Endothelial cell of umbilical vein (primary cell): Measurements from ENCODE around the gene KDM7A. TPM values are rescaled to one million over a fixed set of nuclear protein-coding genes. Genes with fewer than 3 reads are reported as not detected.

Experiments used
- BruUV-seq: library from RNA; stranded (reverse); fragments of 400-500 nt; replicated peaks from 2 replicates; lab custom pipeline; 2021; lab: Mats Ljungman, UMichigan
- CTCF ChIA-PET: fragments of 300-600, 350-600 bp; sonication (Branson Sonifier 250); formaldehyde crosslinking; loops from one replicate; lab custom pipeline; 2021; ENCODE audit warnings: antibody characterized with exemption, inconsistent platforms; lab: Charles Lee
- POLR2A ChIA-PET: fragments of 300-600, 350-600 bp; sonication (Branson Sonifier 250); formaldehyde crosslinking; loops from one replicate; lab custom pipeline; 2021; ENCODE audit warnings: antibody characterized with exemption, inconsistent platforms; lab: Charles Lee
- DNase-seq: peaks from one replicate; pipeline ENCODE4 v3.0.0-alpha.2; 2011; ENCODE audit warnings: low read depth, low spot score
- FAIRE-seq: peaks from 2 replicates; lab custom pipeline; 2011; peaks lifted over from hg19 to GRCh38; lab: Jason Lieb, UNC
- H2AFZ ChIP-seq: 2 replicates; pipeline ENCODE4 v1.6.0; 2012; ENCODE audit warnings: low read depth, low read length, control low read depth, inconsistent platforms
- H3K27ac ChIP-seq: 2 replicates; pipeline ENCODE4 v1.5.1; 2011; ENCODE audit warnings: low read depth, mild to moderate bottlenecking, control low read depth, low read length, moderate library complexity; ENCODE audit not compliant: insufficient read depth
- H3K27me3 ChIP-seq, 2 experiments: 2 replicates each; pipeline versions ENCODE4 v1.6.0 to v1.6.1; 2011; ENCODE audit warnings: low read length in 2 of 2, mixed read lengths in 1 of 2; ENCODE audit not compliant: control insufficient read depth in 2 of 2, insufficient read depth in 2 of 2
- H3K36me3 ChIP-seq, 2 experiments: 2 replicates in 1 of 2; 3 replicates in 1 of 2; pipeline ENCODE4 v1.5.1; 2011; ENCODE audit warnings: low read length in 2 of 2, mild to moderate bottlenecking in 1 of 2, moderate library complexity in 1 of 2; ENCODE audit not compliant: control insufficient read depth in 2 of 2, insufficient read depth in 2 of 2; ENCODE audit errors: extremely low read depth in 1 of 2
- H3K4me1 ChIP-seq: 3 replicates; pipeline ENCODE4 v1.5.1; 2011; ENCODE audit warnings: mild to moderate bottlenecking, low read length; ENCODE audit not compliant: control insufficient read depth, insufficient read depth; ENCODE audit errors: extremely low read depth
- H3K4me2 ChIP-seq: 2 replicates; pipeline ENCODE4 v1.6.1; 2011; ENCODE audit warnings: low read length, control low read depth, mixed read lengths; ENCODE audit not compliant: insufficient read depth
- H3K4me3 ChIP-seq, 3 experiments: fragments of 200-600 bp in 1 of 3; sonication (generic), shearing (Covaris generic) in 1 of 3; replicated peaks in 1 of 3; 2 replicates each; pipeline ENCODE4 v1.5.1; 2011 to 2016; ENCODE audit warnings: control low read depth in 3 of 3, low read length in 3 of 3, mild to moderate bottlenecking in 2 of 3, inconsistent platforms in 1 of 3, low read depth in 1 of 3, moderate library complexity in 1 of 3; ENCODE audit not compliant: insufficient read depth in 1 of 3
- H3K79me2 ChIP-seq: 2 replicates; pipeline ENCODE4 v1.6.0; 2012; ENCODE audit warnings: low read length, inconsistent platforms; ENCODE audit not compliant: control insufficient read depth, insufficient read depth
- H3K9ac ChIP-seq: replicated peaks from 2 replicates; pipeline ENCODE3; 2011; ENCODE audit warnings: low read length, control low read depth; ENCODE audit not compliant: insufficient read depth; ENCODE audit errors: extremely low read depth
- H3K9me1 ChIP-seq: replicated peaks from 3 replicates; pipeline ENCODE4 v1.6.0; 2011; ENCODE audit warnings: mild to moderate bottlenecking, low read length; ENCODE audit not compliant: control insufficient read depth, insufficient read depth; ENCODE audit errors: extremely low read depth
- H3K9me3 ChIP-seq: replicated peaks from 2 replicates; pipeline ENCODE4 v1.5.1; 2012; ENCODE audit warnings: low read length, inconsistent platforms; ENCODE audit not compliant: control insufficient read depth, insufficient read depth
- H4K20me1 ChIP-seq: replicated peaks from 2 replicates; pipeline ENCODE3; 2011; ENCODE audit warnings: mild to moderate bottlenecking, low read length; ENCODE audit not compliant: control insufficient read depth, insufficient read depth; ENCODE audit errors: extremely low read depth
- EZH2 ChIP-seq: IDR thresholded peaks from 2 replicates; pipeline ENCODE4 v1.6.1; 2012; ENCODE audit warnings: borderline replicate concordance, low read depth, mild to moderate bottlenecking, moderate library complexity, low read length, inconsistent platforms; ENCODE audit not compliant: severe bottlenecking
- FOS ChIP-seq: IDR thresholded peaks from 2 replicates; pipeline ENCODE4 v1.6.1; 2011; ENCODE audit warnings: mild to moderate bottlenecking, low read length, moderate library complexity, borderline replicate concordance; ENCODE audit not compliant: insufficient read depth
- GATA2 ChIP-seq: IDR thresholded peaks from 2 replicates; pipeline ENCODE4 v1.7.0; 2011; ENCODE audit warnings: low read depth, mild to moderate bottlenecking, moderate library complexity, mixed read lengths, low read length; ENCODE audit not compliant: insufficient read length, insufficient read depth
- JUN ChIP-seq: IDR thresholded peaks from 2 replicates; pipeline ENCODE4 v1.6.1; 2011; ENCODE audit warnings: borderline replicate concordance, low read depth; ENCODE audit not compliant: insufficient read length, insufficient read depth
- MYC ChIP-seq: IDR thresholded peaks from one replicate; pipeline ENCODE4 v1.6.1; 2011; ENCODE audit warnings: mild to moderate bottlenecking, low read depth, low read length
- POLR2A ChIP-seq: IDR thresholded peaks from 2 replicates; pipeline ENCODE4 v1.6.1; 2012; ENCODE audit warnings: low read depth, mild to moderate bottlenecking, control low read depth, low read length
- POLR2AphosphoS5 ChIP-seq: IDR thresholded peaks from 2 replicates; pipeline ENCODE4 v1.6.1; 2012; ENCODE audit warnings: low read depth, mild to moderate bottlenecking, control low read depth, low read length, moderate library complexity; ENCODE audit not compliant: insufficient read depth
- dilution Hi-C: fragments of 300-500 bp; cut with MboI; formaldehyde crosslinking; loops from one replicate; pipeline ENCODE4 v1.15.0; 2019; ENCODE audit warnings: low sequenced_read_pairs; ENCODE audit not compliant: extremely low pct_ligation_motif_present
- intact Hi-C: fragments of 100-400 bp; cut with micrococcal nuclease; formaldehyde crosslinking; loops from one replicate; pipeline ENCODE4 v1.10.0; 2022
- polyA plus RNA-seq, 4 experiments: library from polyadenylated mRNA; depleted of rRNA in 3 of 4; stranded (reverse) in 3 of 4; unstranded in 1 of 4; fragments of >200 nt; gene quantifications; 2 replicates each; pipeline versions ENCODE4 v1.2.1 to v1.2.3, GENCODE V29; 2011 to 2012; ENCODE audit warnings: missing spikeins in 1 of 4
- total RNA-seq: library from RNA; stranded (reverse); gene quantifications from 2 replicates; pipeline ENCODE4 v1.2.3, GENCODE V29; 2021
- TF ChIP-seq, protein P1 (sequence below): IDR thresholded peaks from 2 replicates; pipeline ENCODE4 v1.6.1; 2011; ENCODE audit not compliant: insufficient read depth, insufficient read length
- TF ChIP-seq, protein P2 (sequence below), 2 donors: IDR thresholded peaks; 1 replicate in 1 of 2; 2 replicates in 1 of 2; pipeline ENCODE4 v1.5.1; 2011; ENCODE audit warnings: low read length in 2 of 2, mild to moderate bottlenecking in 2 of 2, moderate library complexity in 2 of 2, control low read depth in 1 of 2, inconsistent platforms in 1 of 2, low read depth in 1 of 2; ENCODE audit not compliant: insufficient read depth in 1 of 2; ENCODE audit errors: extremely low read depth in 1 of 2

The KDM7A gene
- total and polyA plus RNA-seq, 2 donors (not counting 3 experiments of a cell fraction or from before 2014, with no cell fraction given) = 2.4 to 7.3 TPM

DNA sequence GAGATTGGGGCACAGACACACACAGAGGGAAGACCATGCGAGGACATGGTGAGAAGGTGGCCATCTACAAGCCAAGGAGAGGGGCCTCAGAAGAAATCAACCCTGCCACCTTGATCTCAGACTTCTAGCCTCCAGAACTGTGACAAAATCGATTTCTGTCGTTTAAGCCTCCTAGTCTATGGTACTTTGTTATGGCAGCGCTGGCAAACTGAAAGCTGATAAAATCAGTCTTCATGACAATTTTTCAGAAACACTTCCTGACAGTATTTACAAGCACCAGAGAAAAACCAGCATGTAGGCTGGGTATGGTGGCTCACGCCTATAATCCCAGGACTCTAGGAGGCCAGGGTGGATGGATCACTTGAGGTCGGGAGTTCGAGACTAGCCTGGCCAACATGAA lies 118.3 kb downstream of the KDM7A start:
- BruUV-seq = no TSS peak
- intact Hi-C loops = no loop called here
- ChIA-PET CTCF (interaction anchor here (0.6 to 10.0 kb wide), 8 partner anchors 9 to 457 kb away, joined by 3 to 66 read pairs (median 5); no protein-coding TSS in a partner anchor), POLR2A (interaction anchor here (1.5 kb wide), 1 partner anchor 16 kb away, joined by 4 read pairs; no protein-coding TSS in a partner anchor)
- FAIRE-seq (no peak), DNase-seq (no peak)
- H3K4me2 ChIP-seq = no peak overlapping the region
- no peak overlapping the region for H3K9ac ChIP-seq
- no peaks in the 10 kb centered on the region for H3K9me3 ChIP-seq
- H3K27me3 ChIP-seq = no peaks in the 10 kb centered on the region
- H2AFZ ChIP-seq = no peak overlapping the region
- H3K4me3 ChIP-seq = no peak overlapping the region
- H4K20me1 ChIP-seq = no peaks in the 10 kb centered on the region
- H3K9me1 ChIP-seq = no peaks in the 10 kb centered on the region
- H3K36me3 ChIP-seq = peaks cover 8 to 13% of the 10 kb centered on the region in 2 experiments
- H3K79me2 ChIP-seq = peaks cover 39% of the 10 kb centered on the region
- TF ChIP-seq POLR2AphosphoS5 (no peak), GATA2 (no peak), EZH2 (no peak), JUN (no peak), FOS (no peak), POLR2A (no peak), MYC (no peak)
- TF ChIP-seq, protein P1, sequence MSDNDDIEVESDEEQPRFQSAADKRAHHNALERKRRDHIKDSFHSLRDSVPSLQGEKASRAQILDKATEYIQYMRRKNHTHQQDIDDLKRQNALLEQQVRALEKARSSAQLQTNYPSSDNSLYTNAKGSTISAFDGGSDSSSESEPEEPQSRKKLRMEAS = no peak
- TF ChIP-seq, protein P2, sequence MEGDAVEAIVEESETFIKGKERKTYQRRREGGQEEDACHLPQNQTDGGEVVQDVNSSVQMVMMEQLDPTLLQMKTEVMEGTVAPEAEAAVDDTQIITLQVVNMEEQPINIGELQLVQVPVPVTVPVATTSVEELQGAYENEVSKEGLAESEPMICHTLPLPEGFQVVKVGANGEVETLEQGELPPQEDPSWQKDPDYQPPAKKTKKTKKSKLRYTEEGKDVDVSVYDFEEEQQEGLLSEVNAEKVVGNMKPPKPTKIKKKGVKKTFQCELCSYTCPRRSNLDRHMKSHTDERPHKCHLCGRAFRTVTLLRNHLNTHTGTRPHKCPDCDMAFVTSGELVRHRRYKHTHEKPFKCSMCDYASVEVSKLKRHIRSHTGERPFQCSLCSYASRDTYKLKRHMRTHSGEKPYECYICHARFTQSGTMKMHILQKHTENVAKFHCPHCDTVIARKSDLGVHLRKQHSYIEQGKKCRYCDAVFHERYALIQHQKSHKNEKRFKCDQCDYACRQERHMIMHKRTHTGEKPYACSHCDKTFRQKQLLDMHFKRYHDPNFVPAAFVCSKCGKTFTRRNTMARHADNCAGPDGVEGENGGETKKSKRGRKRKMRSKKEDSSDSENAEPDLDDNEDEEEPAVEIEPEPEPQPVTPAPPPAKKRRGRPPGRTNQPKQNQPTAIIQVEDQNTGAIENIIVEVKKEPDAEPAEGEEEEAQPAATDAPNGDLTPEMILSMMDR (IDR thresholded peaks at IDR 0.05; ENCODE audit: extremely low read depth in 1 of 2, insufficient read depth in 1 of 2, low read depth in 1 of 2, low read length in 2 of 2) = no peak
- H3K4me1 ChIP-seq = peaks cover 36% of the 10 kb centered on the region
- H3K27ac ChIP-seq = no peak overlapping the region
- dilution Hi-C loops = no loop called here
